Aorta (tissue), 5 donors: ENCODE data around the gene HACD1. TPM values are rescaled to one million over a fixed set of nuclear protein-coding genes. Genes with fewer than 3 reads are reported as not detected.
"Not testable (repeated sequence)": the region's sequence is repeated elsewhere in the genome, so short reads cannot be mapped to it uniquely, and the experiment has no call there.

Source experiments
- ATAC-seq: fragments of 200-7000 bp; cut with Tn5 transposase; one replicate; pipeline ENCODE4 v1.9.1; 2022; ENCODE audit warnings: moderate library complexity; ENCODE audit not compliant: low FRiP score
- DNase-seq, 2 donors: peaks; one replicate each; pipeline ENCODE4 v3.0.0-alpha.2; 2020
- H3K27ac ChIP-seq, 2 donors: one replicate each; pipeline ENCODE4 v1.5.1; 2013; ENCODE audit warnings: low read length in 2 of 2, mild to moderate bottlenecking in 2 of 2, moderate library complexity in 2 of 2, control low read depth in 1 of 2, inconsistent platforms in 1 of 2, low read depth in 1 of 2
- H3K27me3 ChIP-seq, 2 donors: one replicate each; pipeline ENCODE4 v1.6.1; 2013; ENCODE audit warnings: control low read depth in 1 of 2, low read length in 1 of 2, mild to moderate bottlenecking in 1 of 2, moderate library complexity in 1 of 2; ENCODE audit not compliant: insufficient read depth in 2 of 2, control insufficient read depth in 1 of 2
- H3K36me3 ChIP-seq, 2 donors: one replicate each; pipeline ENCODE4 v1.6.1; 2013; ENCODE audit warnings: control low read depth in 1 of 2, low read length in 1 of 2, mild to moderate bottlenecking in 1 of 2; ENCODE audit not compliant: insufficient read depth in 2 of 2, control insufficient read depth in 1 of 2
- H3K4me1 ChIP-seq, 2 donors: one replicate each; pipeline ENCODE4 v1.6.1; 2013; ENCODE audit warnings: low read length in 2 of 2, control low read depth in 1 of 2, mild to moderate bottlenecking in 1 of 2, moderate library complexity in 1 of 2; ENCODE audit not compliant: insufficient read depth in 2 of 2, control insufficient read depth in 1 of 2
- H3K4me3 ChIP-seq, 2 donors: one replicate each; pipeline ENCODE4 v1.5.1; 2013; ENCODE audit warnings: low read length in 2 of 2, control low read depth in 1 of 2, mild to moderate bottlenecking in 1 of 2
- H3K9me3 ChIP-seq: one replicate; pipeline ENCODE4 v1.6.1; 2013; ENCODE audit warnings: mild to moderate bottlenecking, low read length; ENCODE audit not compliant: control insufficient read depth
- WGBS, 2 donors: extraction: QIAGEN DNeasy Blood & Tissue Kit; methylation state at CpG; one replicate each; pipeline ENCODE4 v1.1.7; 2013; 5-methylcytosine and 5-hydroxymethylcytosine counted together
- intact Hi-C, 2 donors: fragments of 100-400 bp; cut with DNase I; formaldehyde crosslinking; loops; one replicate each; pipeline versions ENCODE4 v1.14.2 to v1.15.0; 2022
- polyA plus RNA-seq, 2 donors: library from polyadenylated mRNA; stranded (reverse); fragments of 200-250 nt; gene quantifications; one replicate each; pipeline ENCODE4 v1.2.3, GENCODE V29; 2013
- total RNA-seq, 2 donors: library from RNA; stranded (reverse); fragmentation: NEBNext Ultra II Directional; extraction: Animal tissue kit (Norgen Biotek cat#: 25700); gene quantifications; one replicate each; pipeline ENCODE4 v1.2.1, GENCODE V29; 2021
- donor health status: healthy with polysubstance abuse.
- donor health status: Bipolar disorder and iron deficiency.
- donor health status: DM: no; HTN: no; CAD: no.
- donor health status: DM: no; HTN: no; CAD: no.
- donor health status: DM: yes; HTN: yes; CAD: no.

The HACD1 gene
- total and polyA plus RNA-seq, 4 donors: 38.6 to 103 (median 45.9) TPM

DNA sequence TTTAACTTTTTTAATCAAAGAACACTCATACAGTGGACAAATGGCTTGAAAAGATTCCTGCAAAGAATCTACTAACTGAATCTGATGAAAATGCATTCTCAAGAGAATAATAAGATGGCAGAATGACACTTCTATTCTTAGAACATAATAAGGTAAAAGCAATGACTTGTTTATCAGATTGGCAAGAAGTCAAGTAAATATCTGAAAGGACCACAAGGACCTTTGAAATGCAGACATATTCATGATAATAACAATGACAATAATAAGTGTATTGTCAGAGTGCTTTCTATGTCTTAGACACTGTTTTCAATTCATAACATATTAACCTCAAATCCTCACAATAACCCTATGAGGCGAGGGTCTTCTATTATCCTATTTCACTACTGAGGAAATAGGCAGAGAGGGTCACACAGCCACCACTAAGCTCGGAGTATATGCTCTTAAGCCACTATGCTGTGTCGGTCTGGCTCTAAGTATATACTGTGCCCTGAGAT lies 10.6 kb downstream of the HACD1 start:
- intact Hi-C loops: loop anchor here in 1 of 2 donors (2.0 kb wide), 1 partner anchor 138 kb away; no protein-coding TSS in a partner anchor
- WGBS, 2 donors: 75 to 80% methylated on average over 3 of the region's 3 CpGs
- DNase-seq: no peak
- H3K4me1 ChIP-seq: no peaks in the 10 kb centered on the region
- no peak for ATAC-seq
- peaks cover 0 to 3% of the 10 kb centered on the region in 2 donors for H3K36me3 ChIP-seq
- H3K27me3 ChIP-seq: no peaks in the 10 kb centered on the region
- H3K27ac ChIP-seq: no peak overlapping the region
- H3K9me3 ChIP-seq: no peaks in the 10 kb centered on the region
- H3K4me3 ChIP-seq: no peak overlapping the region

DNA sequence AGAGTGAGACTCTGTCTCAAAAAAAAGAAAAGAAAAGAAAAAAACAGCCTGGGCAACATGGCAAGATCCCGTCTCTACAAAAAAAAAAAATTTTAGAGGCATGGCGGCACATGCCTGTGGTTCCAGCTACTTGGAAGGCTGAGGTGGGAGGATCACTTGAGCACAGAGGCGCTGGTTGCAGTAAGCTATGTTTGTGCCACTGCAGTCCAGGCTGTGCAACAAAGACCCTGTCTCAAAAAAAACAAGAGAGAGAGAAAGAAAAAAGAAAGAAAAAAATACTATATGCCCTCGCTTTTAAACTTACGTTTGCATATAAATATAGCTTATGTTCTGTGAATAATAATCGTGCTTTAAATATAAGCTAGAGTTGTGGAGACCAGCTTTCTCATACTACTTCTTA lies 11.2 kb downstream of the HACD1 start:
- DNase-seq (no peak), ATAC-seq (no peak)
- intact Hi-C loops: loop anchor here in 1 of 2 donors (2.0 kb wide), 1 partner anchor 139 kb away; no protein-coding TSS in a partner anchor
- no peaks in the 10 kb centered on the region for H3K27me3 ChIP-seq
- no peak overlapping the region for H3K4me3 ChIP-seq
- H3K27ac ChIP-seq: no peak overlapping the region
- no peaks in the 10 kb centered on the region for H3K4me1 ChIP-seq
- WGBS, 2 donors: 78 to 79% methylated on average over 6 of the region's 6 CpGs
- peaks cover 0 to 5% of the 10 kb centered on the region in 2 donors for H3K36me3 ChIP-seq
- no peaks in the 10 kb centered on the region for H3K9me3 ChIP-seq

DNA sequence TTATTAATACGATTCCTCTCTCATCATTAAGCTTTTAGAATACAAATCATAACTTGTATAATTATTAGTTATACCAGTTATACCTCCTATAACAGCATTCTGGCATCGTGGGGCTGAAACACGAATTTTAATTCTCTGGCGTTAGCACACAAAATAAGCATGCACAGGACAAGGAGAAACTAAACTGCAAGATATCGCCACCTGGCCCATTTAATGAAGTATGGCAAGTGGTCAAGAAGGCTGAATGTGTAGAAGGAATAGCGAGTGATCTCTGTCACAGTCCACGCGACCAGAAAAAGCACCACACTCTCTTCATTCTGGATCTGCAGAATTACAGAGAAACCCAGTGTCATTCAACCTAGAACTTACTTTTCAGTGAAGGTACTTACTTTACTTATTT lies 18.1 kb downstream of the HACD1 start:
- Histone ChIP-seq H3K27ac (no peak overlapping the region), H3K36me3 (peaks cover 6 to 7% of the 10 kb centered on the region in 2 donors), H3K4me3 (no peak overlapping the region), H3K27me3 (no peaks in the 10 kb centered on the region), H3K4me1 (no peaks in the 10 kb centered on the region), H3K9me3 (no peaks in the 10 kb centered on the region)
- intact Hi-C loops: no loop called here
- DNase-seq (no peak), ATAC-seq (no peak)
- WGBS, 2 donors: 64% methylated on average over 8 of the region's 8 CpGs

DNA sequence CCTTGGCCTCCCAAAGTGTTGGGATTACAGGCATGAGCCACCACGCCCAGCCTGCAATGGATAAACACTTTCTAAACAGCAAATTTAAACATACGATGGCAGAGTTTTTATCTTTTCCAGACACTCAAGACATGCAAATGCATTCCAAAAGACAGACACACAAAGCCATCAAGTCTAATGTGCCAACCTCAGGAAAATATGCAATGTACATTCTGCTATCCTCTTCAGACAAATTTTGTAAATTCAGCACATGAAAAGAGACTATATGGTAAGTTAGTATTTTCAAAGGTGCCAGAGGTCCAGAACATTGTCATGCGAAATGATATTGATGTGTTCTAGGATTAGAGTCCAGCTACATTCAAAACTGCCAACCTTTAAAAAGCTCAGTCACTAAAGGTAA lies 19.8 kb downstream of the HACD1 start:
- Histone ChIP-seq H3K4me1 (no peaks in the 10 kb centered on the region), H3K27me3 (no peaks in the 10 kb centered on the region), H3K36me3 (peaks cover 8 to 11% of the 10 kb centered on the region in 2 donors), H3K9me3 (no peaks in the 10 kb centered on the region), H3K27ac (no peak overlapping the region), H3K4me3 (no peak overlapping the region)
- DNase-seq (no peak), ATAC-seq (no peak)
- 82 to 85% methylated on average over 3 of the region's 3 CpGs for WGBS, 2 donors
- intact Hi-C loops: no loop called here

DNA sequence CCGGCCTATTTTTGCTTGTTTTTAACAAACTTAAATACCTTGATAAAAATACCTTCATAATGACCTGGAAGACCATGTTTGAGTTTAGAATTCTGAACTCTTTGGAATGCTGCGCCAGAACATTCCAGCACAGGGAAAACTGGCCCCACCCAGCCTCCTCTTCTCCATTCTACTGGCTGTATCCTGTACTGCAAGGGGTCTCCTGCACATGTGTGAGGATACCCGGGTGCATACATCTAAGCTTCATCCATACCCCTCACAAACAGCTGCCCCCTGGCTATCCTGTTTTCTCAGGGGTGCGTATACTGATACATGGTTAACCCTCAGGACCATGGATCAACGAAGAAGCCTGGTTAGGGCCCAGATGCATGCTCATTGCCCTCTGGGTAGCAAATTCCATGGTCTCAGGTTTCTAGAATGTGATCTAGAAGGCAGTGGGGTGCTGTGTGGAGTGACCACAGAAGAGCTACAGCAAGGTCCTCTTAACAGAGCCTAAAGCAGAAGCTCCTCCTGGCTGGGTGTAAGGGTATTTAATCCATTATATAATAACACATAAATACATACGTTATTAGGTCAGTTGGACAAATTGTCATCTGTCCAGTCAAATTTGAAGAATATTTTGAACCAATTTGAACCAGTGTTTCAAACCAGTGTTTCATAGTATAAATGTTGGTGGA lies 26.1 kb downstream of the HACD1 start:
- Histone ChIP-seq H3K27me3 (no peaks in the 10 kb centered on the region), H3K36me3 (peaks cover 5 to 6% of the 10 kb centered on the region in 2 donors), H3K4me1 (no peaks in the 10 kb centered on the region), H3K27ac (no peak overlapping the region), H3K4me3 (no peak overlapping the region), H3K9me3 (no peaks in the 10 kb centered on the region)
- WGBS, 2 donors: 87 to 93% methylated on average over 6 of the region's 6 CpGs
- intact Hi-C loops: no loop called here
- DNase-seq: no peak
- no peak for ATAC-seq

DNA sequence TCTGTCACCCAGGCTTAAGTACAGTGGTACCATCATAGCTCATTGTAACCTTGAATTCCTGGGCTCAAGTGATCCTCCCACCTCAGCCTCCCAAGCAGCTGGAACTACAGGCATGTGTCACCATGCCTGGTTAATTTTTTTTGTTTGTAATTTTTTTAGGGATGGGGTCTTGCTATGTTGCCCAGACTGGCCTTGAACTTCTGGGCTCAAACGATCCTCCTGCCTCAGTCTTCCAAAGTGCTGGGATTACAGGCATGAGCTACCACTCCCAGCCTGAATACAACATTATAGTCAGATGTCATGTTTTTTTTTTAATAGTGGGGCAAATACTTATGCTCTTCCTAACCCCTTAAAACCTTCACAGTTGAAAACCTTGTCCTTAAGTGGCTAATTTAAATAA lies 27.9 kb downstream of the HACD1 start:
- intact Hi-C loops, H3K9me3 ChIP-seq, H3K4me1 ChIP-seq, ATAC-seq, H3K36me3 ChIP-seq, DNase-seq, H3K4me3 ChIP-seq, H3K27ac ChIP-seq, H3K27me3 ChIP-seq: not testable (repeated sequence)
- WGBS, 2 donors: 93 to 96% methylated on average over 1 of the region's 1 CpG

DNA sequence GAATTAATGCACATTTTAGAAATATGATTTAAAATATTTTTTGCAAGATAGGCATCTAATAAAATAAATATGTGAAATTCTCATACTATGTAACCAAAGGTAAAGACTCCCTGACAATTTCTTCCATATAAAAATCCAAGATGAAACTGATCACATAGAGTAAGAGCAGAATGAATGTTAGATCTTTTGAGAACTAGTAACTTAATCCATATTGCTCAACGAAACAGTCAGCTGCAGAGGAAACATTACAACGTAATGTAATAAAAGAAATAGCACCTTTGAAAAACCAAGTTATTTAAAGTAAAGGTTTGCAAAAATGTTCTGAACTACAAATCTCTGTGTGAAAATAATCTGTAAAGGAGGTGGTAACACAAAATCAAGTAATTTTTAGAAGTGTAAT lies 28.8 kb downstream of the HACD1 start:
- H3K27ac ChIP-seq: no peak overlapping the region
- H3K36me3 ChIP-seq: peaks cover 5 to 6% of the 10 kb centered on the region in 2 donors
- H3K4me3 ChIP-seq: no peak overlapping the region
- intact Hi-C loops: no loop called here
- H3K9me3 ChIP-seq: no peaks in the 10 kb centered on the region
- ATAC-seq: no peak
- no peaks in the 10 kb centered on the region for H3K4me1 ChIP-seq
- H3K27me3 ChIP-seq: no peaks in the 10 kb centered on the region
- DNase-seq: no peak
- 80 to 81% methylated on average over 2 of the region's 2 CpGs for WGBS, 2 donors

DNA sequence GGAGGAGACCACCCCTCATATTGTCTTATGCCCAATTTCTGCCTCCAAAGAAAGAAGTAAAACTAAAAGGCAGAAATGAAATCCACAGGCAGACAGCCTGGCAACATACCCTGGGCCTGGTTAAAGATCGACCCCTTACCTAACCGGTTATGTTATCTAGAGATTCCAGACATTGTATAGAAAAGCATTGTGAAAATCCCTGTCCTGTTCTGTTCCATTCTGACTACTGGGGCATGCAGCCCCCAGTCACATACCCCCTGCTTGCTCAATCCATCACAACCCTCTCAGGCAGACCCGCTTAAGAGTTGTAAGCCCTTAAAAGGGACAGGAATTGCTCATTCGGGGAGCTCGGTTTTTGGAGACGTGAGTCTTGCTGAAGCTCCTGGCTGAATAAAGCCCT lies 29.9 kb downstream of the HACD1 start:
- H3K27ac ChIP-seq, H3K4me1 ChIP-seq, ATAC-seq, H3K36me3 ChIP-seq, H3K4me3 ChIP-seq, H3K27me3 ChIP-seq, DNase-seq, H3K9me3 ChIP-seq, intact Hi-C loops: not testable (repeated sequence)
- WGBS, 2 donors: 79 to 85% methylated on average over 6 of the region's 6 CpGs

DNA sequence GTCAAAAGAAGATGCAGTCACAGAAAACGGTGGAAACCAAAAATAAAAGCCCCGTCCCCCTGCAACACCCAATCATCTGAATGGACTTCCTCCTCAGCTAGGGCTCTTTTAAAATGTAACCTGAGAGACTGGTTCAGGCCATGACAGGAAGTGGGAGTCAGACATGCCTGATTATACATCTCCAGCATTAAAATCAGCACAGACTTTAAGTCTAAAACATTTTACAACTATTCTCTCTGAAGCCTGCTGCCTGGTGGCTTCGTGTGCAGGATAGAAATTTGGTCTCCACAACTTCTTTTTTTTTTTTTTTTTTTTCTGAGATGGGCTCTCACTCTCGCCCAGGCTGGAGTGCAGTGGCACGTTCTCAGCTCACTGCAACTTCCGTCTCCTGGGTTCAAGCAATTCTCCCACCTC lies 30.3 kb downstream of the HACD1 start:
- 21 to 24% methylated on average over 6 of the region's 6 CpGs for whole genome bisulfite sequencing, 2 donors
- Histone ChIP-seq H3K4me3 (no peak overlapping the region), H3K9me3 (no peaks in the 10 kb centered on the region), H3K4me1 (no peaks in the 10 kb centered on the region), H3K36me3 (peaks cover 0 to 2% of the 10 kb centered on the region in 2 donors), H3K27me3 (no peaks in the 10 kb centered on the region), H3K27ac (no peak overlapping the region)
- DNase-seq (no peak), ATAC-seq (no peak)
- intact Hi-C loops: no loop called here
